Stimulated activated CD4-positive, alpha-beta T cell treated with anti-CD3 and anti-CD28 coated beads, Interleukin-1b, Interleukin-23, amount 100 ng/mL, for 48 hours (primary cell): ENCODE data around the gene LHFPL2.
"Not testable (repeated sequence)": the region's sequence is repeated elsewhere in the genome, so short reads cannot be mapped to it uniquely, and the experiment has no call there.

Source experiments
- DNase-seq: peaks from one replicate; pipeline ENCODE4 v3.0.0-alpha.2; 2020

LHFPL2 gene, protein sequence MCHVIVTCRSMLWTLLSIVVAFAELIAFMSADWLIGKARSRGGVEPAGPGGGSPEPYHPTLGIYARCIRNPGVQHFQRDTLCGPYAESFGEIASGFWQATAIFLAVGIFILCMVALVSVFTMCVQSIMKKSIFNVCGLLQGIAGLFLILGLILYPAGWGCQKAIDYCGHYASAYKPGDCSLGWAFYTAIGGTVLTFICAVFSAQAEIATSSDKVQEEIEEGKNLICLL

DNA sequence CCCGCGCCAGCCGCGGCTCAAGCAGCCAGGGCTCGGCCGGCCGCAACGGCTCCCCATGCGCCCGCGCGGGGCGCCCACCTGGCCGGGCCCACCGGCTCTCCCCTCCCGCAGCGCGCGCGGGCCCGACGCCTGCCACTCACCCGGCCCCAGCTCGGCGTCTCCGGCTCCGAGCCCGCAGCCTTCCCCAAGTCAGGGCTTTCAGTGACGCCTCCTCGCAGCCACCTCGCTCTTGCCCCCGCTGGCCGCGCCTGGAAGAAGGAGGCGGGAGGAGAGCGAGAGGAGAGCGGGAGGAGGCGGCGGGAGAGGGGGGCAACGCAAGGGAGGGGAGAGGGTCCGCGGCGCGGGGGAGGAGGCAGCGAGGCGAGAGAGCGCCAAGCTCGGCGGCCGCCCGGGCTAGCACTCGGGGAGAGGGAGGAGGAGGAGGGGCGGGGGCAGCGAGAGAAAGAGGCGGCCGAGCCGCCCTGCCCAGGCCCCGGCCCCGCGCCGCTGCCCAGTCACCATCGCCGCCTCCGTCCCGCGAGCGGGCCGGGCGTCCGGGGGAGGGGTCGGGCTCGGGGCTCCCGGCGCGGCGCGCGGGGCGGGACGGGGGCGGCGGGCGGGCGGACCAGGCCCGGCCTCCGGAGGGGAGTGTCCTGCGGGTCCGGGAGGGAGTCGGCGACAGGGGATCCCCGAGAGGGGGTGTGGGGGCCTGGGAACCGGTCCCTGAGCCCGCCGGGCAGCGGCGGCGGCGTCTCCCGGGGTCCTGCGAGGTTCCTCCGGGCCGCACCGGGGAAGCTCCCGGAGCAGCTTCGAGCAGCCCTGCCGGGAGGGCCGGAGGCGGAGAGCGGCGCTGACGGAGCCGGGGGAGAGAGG is at the start of gene LHFPL2:
Gene LHFPL2, minus strand, starts transcription at position 414 of the 852 bp plus-strand sequence. CDS start 138,559 bp downstream, outside the sequence.
- DNase-seq = peak; percentile 8

DNA sequence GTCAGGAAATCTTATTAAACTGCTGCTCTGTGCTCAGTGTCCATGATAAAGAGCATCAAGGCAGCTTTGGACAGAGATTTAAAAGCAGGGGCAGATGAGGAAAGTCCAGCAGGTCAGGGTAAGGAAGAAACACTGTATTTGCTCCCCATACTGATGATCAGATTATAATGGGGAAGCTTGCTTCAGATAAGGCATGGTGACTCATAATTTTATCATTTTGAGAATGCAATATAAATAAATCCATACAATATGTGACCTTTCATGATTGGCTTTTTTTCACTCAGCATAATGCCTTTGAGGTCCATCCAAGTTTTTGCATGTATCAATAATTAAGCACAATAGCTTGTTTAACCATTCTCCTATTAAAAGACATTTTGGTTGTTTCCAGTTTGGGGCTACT is 48.1 kb upstream of the LHFPL2 start:
- no peak for DNase-seq

DNA sequence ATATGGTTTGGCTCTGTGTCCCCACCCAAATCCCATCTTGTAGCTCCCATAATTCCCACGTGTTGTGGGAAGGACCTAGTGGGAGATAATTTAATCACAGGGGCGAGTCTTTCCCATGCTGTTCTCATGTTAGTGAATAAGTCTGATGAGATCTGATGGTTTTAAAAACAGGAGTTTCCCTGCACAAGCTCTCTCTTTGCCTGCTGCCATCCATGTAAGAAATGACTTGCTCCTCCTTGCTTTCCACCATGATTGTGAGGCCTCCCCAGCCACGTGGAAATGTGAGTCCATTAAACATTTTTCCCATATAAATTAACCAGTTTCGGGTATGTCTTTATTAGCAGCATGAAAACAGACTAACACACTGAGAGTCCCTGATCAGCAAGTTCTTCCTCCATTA is 47.5 kb upstream of the LHFPL2 start:
- DNase-seq = not testable (repeated sequence)

DNA sequence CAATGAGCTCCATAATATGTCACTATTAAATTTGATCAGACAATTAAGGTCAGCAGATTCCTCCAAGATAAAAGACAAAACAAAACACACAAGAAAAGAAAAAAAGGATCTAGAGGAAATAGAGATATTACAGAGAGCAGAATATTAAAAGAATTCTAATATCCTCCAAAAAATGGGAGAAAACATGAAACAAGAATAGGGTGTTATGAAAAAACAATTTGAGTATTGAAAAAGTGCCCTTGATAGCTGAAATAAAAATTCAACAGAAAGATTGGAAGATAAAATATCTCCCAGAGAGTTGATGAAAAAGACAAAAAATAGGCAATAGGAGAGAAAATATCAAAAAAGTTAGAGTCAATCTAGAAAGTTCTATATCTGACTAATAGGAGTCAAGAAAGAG is 44.8 kb upstream of the LHFPL2 start:
- no peak for DNase-seq

DNA sequence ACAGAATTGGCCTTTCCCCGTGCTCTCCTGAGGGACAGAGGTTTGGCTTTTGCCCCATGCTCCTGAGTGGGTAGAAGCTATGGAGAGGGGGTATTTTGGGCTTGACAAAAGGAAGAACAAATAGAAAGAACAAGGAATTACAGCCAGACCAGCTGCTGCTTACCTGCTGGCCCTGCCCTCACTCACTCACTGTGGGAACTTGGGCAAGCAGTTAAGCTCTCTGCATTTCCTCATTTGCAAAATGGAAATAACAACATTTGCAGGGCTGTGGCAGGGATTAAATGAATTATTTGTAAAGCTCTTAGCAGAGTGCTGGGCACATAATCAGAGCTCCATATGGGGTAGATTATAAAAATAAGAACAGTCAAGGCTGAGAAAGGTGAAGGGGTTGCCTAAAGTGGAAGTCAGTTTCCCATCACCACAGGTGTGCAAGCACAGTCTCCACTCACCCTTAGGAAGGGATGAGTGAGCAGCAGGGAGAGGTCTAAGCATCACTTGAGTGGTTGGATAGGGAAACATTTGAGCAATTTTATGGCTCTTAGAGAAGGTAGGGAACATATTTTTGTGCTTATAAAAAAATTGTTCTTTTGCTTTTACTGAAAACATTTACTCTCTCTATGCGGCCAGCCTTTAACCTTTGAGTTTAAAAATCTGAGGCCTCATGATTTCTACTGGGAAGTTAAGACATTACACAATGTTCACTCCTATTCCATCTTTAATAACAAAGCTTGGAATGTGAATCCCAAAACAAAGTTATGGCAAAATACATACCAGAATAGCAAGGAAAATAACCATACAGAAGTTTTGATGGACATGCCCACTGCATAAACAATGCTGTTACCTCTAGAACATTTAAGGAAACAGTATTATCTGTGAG is 42.8 kb upstream of the LHFPL2 start:
- DNase-seq = no peak

DNA sequence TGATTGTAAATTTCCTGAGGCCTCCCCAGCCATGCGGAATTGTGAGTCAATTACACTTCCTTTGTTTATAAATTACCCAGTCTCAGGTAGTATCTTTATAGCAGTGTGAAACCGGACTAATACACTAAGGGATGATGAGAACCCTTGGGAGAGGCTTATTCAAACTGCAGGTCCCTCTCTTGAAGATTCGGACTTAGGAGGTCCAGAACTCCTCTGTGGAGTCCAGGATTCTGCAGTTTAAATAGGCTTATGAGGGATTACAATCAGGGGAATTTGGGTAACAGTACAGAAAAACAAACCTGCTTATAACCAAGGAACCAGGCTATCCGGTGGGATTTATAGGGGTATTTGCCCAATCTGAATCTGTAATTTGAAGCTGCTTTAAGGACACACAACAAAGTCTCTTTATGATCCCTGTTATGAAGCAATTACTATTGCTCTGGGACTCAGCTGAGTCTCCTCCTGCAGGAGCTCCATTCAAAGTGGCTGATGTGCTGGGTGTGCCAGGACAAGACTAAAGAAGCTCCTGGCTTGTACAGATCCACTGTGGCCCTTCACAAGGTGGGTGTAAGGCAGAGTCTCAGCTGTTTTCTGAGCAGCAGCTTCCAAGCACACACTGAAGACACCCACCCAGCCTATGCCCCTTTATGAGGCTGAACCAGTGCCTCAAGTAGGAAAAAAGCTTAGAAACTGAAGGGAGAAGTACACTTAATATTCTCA is 41.8 kb upstream of the LHFPL2 start:
- no peak for DNase-seq

DNA sequence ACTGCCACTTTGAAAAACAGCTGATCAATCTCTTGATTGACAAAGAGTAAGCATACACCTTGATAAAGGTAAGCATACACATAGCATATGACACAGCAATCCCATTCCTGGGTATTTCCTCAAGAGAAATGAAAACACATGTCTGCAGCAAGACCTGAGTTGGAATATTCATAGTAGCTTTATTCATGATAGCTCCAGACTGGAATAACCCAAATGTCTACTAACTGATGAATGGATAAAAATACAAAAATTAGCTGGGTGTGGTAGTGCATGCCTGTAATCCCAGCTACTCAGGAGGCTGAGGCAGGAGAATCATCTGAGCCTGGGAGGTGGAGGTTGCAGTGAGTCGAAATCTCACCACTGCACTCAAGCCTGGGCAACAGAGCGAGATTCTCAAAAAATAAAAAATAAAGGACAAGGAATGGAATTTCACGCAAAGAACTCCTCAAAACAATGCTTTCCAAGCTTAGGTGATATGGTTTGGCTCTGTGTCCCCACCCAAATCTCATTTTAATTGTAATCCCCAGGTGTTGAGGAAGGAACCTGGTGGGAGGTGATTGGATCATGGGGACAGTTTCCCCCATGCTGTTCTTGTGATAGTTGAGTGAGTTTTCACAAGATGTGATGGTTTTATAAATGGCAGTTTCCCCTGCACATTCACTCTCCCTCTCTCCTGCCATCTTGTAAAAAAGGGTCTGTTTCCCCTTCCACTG is 41.1 kb upstream of the LHFPL2 start:
- DNase-seq = no peak

DNA sequence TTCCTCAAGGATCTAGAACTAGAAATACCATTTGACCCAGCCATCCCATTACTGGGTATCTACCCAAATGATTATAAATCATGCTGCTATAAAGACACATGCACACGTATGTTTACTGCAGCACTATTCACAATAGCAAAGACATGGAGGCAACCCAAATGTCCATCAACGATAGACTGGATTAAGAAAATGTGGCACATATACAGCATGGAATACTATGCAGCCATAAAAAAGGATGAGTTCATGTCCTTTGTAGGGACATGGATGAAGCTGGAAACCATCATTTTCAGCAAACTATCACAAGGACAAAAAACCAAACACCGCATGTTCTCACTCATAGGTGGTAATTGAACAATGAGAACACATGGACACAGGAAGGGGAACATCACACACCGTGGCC is 38.9 kb upstream of the LHFPL2 start:
- not testable (repeated sequence) for DNase-seq

DNA sequence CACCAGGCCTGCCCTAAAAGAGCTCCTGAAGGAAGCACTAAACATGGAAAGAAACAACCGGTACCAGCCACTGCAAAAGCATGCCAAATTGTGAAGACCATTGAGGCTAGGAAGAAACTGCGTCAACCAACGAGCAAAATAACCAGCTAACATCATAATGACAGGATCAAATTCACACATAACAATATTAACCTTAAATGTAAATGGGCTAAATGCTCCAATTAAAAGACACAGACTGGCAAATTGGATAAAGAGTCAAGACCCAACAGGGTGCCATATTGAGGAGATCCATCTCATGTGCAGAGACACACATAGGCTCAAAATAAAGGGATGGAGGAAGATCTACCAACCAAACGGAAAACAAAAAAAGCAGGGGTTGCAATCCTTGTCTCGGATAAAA is 35.3 kb upstream of the LHFPL2 start:
- DNase-seq = not testable (repeated sequence)

DNA sequence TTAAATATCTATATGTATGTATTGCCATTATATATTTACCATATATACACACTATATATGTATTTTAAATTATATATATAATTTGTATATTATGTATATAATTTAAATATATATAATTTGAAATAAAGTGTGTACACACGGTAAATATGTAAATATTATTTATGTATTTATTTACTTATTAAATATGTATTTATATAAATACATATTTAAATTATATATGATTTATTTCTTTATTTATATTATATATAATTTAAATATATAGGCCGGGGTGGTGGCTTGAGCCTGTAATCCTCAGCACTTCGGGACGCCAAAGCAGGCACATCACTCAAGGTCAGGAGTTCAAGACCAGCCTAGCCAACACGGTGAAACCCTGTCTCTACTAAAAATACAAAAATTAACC is 31.3 kb upstream of the LHFPL2 start:
- DNase-seq = no peak

DNA sequence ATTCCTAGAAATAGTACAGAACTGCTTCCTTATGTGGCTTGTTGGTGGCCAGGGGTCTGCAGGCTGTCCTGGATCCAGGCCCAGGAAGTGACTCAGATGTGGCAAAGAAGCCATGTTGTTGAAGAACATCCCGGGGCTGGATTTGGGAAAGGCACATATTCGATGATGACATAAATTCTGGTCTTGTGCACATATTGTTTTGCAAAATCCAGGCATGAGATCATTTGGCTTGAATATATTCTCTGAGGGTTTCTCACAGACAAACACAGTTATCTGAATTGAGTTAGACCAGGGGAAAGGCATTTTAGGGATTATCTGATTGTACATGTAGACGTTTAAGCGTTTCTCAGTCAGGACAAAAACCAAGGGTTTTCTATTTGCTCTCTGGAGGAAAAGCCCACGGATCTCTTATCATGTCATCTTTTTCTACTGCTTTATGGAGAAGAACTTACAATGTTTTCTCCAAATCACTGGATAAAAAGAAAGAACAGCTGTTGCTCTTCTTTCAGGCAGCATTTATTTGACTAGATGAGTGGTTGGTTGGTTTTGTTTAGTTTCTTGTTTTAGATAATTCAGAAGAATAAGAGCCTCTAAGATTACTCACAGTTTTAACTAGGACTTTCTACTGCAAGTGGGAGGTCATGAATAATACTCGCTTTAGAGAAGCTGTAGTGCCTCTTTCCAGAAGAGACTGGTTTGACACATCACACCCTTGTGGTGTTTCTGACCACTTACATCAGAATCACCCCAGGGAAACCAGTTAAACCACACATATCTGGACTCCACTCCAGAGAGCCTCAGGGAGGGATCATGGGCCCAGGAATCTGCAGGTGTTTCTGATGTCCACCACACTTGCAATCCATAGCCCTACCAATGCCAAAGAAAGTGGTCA is 29.5 kb upstream of the LHFPL2 start:
- no peak for DNase-seq

DNA sequence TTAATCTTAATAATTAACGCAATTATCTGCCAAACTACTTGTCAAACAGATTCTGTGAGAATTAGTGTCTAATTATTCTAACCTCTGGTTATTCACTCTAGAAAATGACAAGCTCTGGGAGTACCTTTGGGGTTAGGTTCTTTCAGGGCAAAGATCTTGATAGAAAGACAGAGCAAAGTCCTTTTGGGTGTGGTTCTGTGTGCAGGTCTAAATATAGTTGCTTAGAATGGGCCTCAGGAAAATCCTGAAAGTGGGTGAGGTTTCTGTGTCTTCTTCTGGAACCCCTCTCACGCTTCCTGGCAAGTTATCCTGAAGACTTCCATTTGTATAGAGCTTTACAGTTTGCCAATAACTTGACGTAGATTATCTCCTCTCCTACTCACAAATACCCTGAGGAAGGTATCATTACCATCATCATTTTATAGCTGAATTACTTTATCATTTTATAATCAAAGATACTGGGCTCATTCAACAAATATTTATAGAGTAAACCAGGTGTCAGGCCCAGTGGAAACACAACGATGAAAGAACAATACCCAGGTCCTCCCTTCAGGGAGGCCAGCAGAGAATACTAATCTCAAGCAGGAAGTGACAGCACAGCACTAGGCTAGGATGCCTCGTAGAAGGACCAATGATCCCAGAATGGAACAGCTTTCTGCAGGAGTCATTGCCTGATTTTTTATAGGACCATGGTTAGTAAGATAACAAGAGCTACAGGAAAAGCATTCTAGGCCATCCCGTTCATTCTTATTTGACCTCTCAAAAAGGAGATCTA is 27.6 kb upstream of the LHFPL2 start:
- no peak for DNase-seq

DNA sequence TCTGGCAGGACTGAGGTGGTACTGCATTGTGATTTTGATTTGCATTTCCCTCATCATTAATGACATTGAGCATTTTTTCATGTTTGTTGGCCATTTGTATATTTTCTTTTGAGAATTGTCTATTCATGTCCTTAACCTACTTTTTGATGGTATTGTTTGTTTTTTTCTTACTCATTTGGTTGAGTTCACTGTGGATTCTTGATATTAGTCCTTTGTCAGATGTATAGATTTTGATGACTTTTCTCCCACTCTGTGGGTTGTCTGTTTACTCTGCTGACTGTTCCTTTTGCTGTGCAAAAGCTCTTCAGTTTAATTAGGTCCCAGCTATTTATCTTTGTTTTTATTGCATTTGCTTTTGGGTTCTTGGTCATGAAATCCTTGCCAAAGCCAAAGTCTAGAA is 25.3 kb upstream of the LHFPL2 start:
- DNase-seq = not testable (repeated sequence)

DNA sequence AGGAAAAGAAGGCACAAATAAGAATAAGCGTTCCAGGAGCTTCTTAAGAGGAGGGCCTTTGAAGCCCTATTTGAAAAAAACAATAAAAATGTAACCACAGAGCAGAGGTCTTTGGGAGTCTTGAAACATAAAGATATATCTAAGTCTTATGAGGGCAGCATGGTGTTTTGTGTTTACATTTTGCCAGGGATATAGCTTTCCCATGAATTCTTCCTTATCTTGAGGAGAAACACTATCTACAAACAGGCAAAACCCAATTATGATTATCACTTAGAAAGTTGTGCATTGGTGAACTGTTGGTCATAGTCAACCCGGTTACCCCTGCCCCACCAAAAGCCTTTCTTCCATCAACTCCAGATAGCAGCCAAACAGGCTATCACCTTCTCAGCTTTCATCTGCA is 23.6 kb upstream of the LHFPL2 start:
- DNase-seq = no peak

DNA sequence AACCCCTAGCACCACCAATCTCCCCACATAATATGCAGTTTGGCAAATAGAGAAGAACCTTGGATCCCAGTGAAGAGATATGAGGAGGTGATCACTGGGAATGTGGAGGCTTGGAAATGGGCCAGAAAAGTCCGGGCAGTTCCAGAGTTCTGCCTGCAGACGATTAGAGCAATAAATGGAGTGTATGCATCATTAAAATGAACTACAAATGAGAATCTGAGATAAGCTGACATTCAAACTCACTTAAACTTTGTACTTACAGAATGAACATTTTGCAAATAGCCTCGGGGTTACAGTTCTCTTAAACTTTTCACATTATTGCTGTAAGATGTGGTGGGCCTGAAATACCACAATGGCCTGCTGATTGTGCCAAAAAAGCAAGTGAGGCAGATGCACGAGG is 23.0 kb upstream of the LHFPL2 start:
- DNase-seq = no peak

DNA sequence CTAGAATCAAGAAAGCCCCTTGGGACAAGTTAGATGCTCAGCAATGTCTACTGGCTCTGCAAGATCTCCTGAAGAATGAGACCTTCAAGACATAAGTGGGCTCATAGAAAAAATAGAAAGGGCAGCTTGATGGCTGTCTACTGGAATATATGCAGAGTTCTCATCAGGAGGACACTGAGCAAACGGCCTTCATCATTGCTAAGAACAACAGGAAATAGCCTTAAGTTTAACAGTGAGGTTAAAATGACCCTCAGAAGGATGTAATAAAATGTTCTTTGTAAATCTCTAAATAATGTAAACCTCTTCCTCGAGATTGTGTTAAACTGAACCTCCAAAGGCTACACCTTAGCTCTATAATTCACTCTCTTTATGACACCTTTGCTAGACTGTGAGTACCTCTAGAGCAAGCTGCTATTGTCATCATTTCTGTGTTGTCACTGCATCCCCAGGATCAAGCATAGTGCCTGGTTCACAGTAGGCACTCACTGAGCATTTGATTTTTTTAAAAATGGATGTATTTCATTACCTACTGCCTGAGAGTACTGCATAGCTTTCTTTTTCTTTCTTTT is 22.2 kb upstream of the LHFPL2 start:
- DNase-seq = no peak

DNA sequence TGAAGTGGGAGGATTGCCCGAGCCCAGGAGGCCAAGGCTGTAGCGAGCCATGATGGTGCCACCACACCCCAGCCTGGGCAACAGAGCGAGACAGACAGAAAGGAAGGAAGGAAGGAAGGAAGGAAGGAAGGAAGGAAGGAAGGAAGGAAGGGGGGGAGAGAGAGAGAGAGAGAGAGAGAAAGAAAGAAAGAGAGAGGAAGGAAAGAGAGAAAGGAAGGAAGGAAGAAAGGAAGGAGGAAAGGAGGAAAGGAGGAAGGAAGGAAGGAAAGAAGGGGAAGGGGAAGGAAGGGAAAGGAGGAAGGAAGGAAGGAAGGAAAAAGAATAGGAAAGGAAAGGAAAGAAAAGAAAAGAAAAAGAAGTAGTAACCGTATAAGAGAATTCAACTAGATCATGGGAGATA is 20.8 kb upstream of the LHFPL2 start:
- no peak for DNase-seq

DNA sequence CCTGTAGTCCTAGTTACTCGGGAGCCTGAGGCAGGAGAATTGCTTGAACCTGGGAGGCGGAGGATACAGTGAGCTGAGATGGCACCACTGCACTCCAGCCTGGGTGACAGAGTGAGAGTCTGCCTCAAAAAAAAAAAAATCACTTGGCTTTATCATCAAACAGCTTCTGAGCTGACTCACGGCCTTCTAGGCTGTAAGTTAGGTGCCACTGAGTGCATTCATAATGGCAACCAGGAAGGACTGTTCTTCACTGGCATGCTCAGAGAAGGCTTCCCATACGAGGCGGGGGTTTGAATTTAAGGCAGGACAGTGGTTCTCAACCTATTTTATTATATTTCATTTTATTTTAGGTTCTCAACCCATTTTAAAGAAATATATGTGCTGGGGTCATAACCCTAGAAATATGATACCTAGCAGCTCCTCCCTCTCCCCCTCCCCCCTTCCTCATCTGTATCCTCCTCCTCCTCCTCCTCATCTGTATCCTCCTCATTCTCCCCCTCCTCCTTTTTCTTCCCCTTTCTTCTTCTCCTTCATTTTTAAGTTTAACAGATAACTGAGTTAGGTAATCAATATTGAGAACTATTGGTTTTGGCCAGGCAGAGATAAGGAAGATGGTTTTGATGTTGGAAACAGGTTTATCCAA is 19.0 kb upstream of the LHFPL2 start:
- DNase-seq = no peak

DNA sequence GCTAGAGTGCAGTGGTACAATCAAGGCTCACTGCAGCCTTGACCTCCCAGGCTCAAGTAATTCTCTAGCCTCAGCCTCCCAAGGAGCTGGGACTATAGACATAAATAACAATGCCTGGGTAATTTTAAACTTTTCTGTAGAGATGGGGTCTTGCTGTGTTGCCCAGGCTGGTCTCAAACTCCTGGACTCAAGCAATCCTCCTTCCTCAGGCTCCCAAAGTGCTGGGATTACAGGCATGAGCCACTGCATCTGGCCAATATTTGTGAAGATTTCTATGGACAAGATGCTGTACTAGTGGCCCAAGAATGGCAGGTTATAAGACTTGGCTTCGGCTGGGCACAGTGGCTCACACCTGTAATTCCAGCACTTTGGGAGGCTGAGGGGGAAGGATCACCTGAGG is 18.4 kb upstream of the LHFPL2 start:
- DNase-seq = not testable (repeated sequence)
